Esophagus squamous epithelium (tissue), 5 donors: ENCODE data around the gene TMEM236. TPM values are rescaled to one million over a fixed set of nuclear protein-coding genes. Genes with fewer than 3 reads are reported as not detected.
"Not testable (repeated sequence)": the region's sequence is repeated elsewhere in the genome, so short reads cannot be mapped to it uniquely, and the experiment has no call there.

Source experiments
- DNase-seq: peaks from one replicate; lab custom pipeline; 2025; lab: John Stamatoyannopoulos, UW
- H3K27ac ChIP-seq, 4 donors: fragments of 200-600 bp; sonication (generic); one replicate each; pipeline ENCODE4 v1.5.1; 2016 to 2019; ENCODE audit warnings: mild to moderate bottlenecking in 1 of 4
- H3K27me3 ChIP-seq, 4 donors: fragments of 200-600 bp; sonication (generic); 1 replicate in 3 of 4; 2 replicates in 1 of 4; pipeline versions ENCODE4 v1.5.1 to v1.6.0; 2017 to 2021; ENCODE audit warnings: antibody characterized with exemption in 1 of 4
- H3K36me3 ChIP-seq, 3 donors: fragments of 200-600 bp; sonication (generic); one replicate each; pipeline ENCODE4 v1.5.1; 2016 to 2019
- H3K4me1 ChIP-seq, 3 donors: fragments of 200-600 bp; sonication (generic); one replicate each; pipeline ENCODE4 v1.5.1; 2017 to 2019
- H3K4me3 ChIP-seq, 4 donors: fragments of 200-600 bp; sonication (generic); 1 replicate in 3 of 4; 2 replicates in 1 of 4; pipeline ENCODE4 v1.5.1; 2016 to 2019; ENCODE audit warnings: mild to moderate bottlenecking in 2 of 4, moderate library complexity in 1 of 4
- H3K9me3 ChIP-seq, 3 donors: fragments of 200-600 bp; sonication (generic); one replicate each; pipeline ENCODE4 v1.5.1; 2016 to 2019
- CTCF ChIP-seq, 6 experiments: fragments of 450-650 bp in 4 of 6; fragments of 200-600 bp in 2 of 6; sonication (generic) in 2 of 6; IDR thresholded peaks; one replicate each; pipeline ENCODE4 v1.5.1; 2016 to 2019; ENCODE audit warnings: antibody characterized with exemption in 6 of 6, mild to moderate bottlenecking in 4 of 6, moderate library complexity in 4 of 6
- POLR2A ChIP-seq, 4 donors: fragments of 450-650 bp; IDR thresholded peaks; one replicate each; pipeline ENCODE4 v1.6.1; 2017; ENCODE audit warnings: antibody characterized with exemption in 4 of 4, mild to moderate bottlenecking in 4 of 4, moderate library complexity in 3 of 4
- WGBS, 2 donors: methylation state at CpG; one replicate each; pipeline ENCODE4 v1.1.5; 2018; 5-methylcytosine and 5-hydroxymethylcytosine counted together
- intact Hi-C: fragments of 100-400 bp; cut with DNase I; formaldehyde crosslinking; loops from one replicate; pipeline ENCODE4 v1.15.0; 2022
- total RNA-seq, 4 donors: library from RNA; depleted of rRNA; stranded (reverse); fragments of >200 nt; gene quantifications; one replicate each; pipeline ENCODE4 v1.1.0, GENCODE V29; 2016
- donor health status: DM: yes; HTN: yes; CAD: no.

Gene TMEM236
- total RNA-seq, 4 donors from 2014 or later = 0.04 to 0.76 (median 0.15) TPM

GRCh38 chr10:17712053-17712452 lies 39.9 kb upstream of the TMEM236 start:
- no peak for TF ChIP-seq POLR2A (IDR thresholded peaks at IDR 0.05)
- TF ChIP-seq CTCF (IDR thresholded peaks at IDR 0.05) = no peak
- Histone ChIP-seq H3K36me3 (peaks cover 0 to 99% (median 21%) of the 10 kb centered on the region in 3 donors), H3K27ac (no peak overlapping the region), H3K27me3 (no peaks in the 10 kb centered on the region), H3K4me3 (no peak overlapping the region), H3K4me1 (no peaks in the 10 kb centered on the region), H3K9me3 (no peaks in the 10 kb centered on the region)
- no peak for DNase-seq
- 88 to 95% methylated on average over 5 of the region's 5 CpGs for WGBS, 2 donors
- intact Hi-C loops = no loop called here

- no peaks in the 10 kb centered on the region for H3K4me1 ChIP-seq
- intact Hi-C loops = no loop called here
- WGBS, 2 donors = 84 to 86% methylated on average over 18 of the region's 18 CpGs
- peaks cover 0 to 99% (median 21%) of the 10 kb centered on the region in 3 donors for H3K36me3 ChIP-seq
- no peaks in the 10 kb centered on the region for H3K27me3 ChIP-seq
- no peak for DNase-seq
- no peak overlapping the region for H3K27ac ChIP-seq
- no peaks in the 10 kb centered on the region for H3K9me3 ChIP-seq
- peak overlapping the region in 1 of 4 donors; percentile 4 for H3K4me3 ChIP-seq
- no peak for TF ChIP-seq POLR2A (IDR thresholded peaks at IDR 0.05)
Measured at GRCh38 chr10:17712717-17713471, 39.1 kb upstream of the TMEM236 start.

GRCh38 chr10:17713758-17714157 lies 38.2 kb upstream of the TMEM236 start:
- H3K4me3 ChIP-seq = no peak overlapping the region
- H3K27ac ChIP-seq = no peak overlapping the region
- no peak for DNase-seq
- no peak for TF ChIP-seq CTCF (IDR thresholded peaks at IDR 0.05)
- TF ChIP-seq POLR2A (IDR thresholded peaks at IDR 0.05) = no peak
- no peaks in the 10 kb centered on the region for H3K4me1 ChIP-seq
- peaks cover 0 to 91% (median 21%) of the 10 kb centered on the region in 3 donors for H3K36me3 ChIP-seq
- whole genome bisulfite sequencing, 2 donors = 92 to 96% methylated on average over 6 to 10 of the region's 10 CpGs
- H3K27me3 ChIP-seq = no peaks in the 10 kb centered on the region
- no peaks in the 10 kb centered on the region for H3K9me3 ChIP-seq
- intact Hi-C loops = no loop called here

GRCh38 chr10:17716161-17716560 lies 35.8 kb upstream of the TMEM236 start:
- H3K36me3 ChIP-seq = peaks cover 0 to 67% (median 18%) of the 10 kb centered on the region in 3 donors
- TF ChIP-seq POLR2A (IDR thresholded peaks at IDR 0.05) = no peak
- TF ChIP-seq CTCF (IDR thresholded peaks at IDR 0.05) = no peak
- no peak overlapping the region for H3K27ac ChIP-seq
- intact Hi-C loops = no loop called here
- H3K4me1 ChIP-seq = no peaks in the 10 kb centered on the region
- no peak for DNase-seq
- WGBS, 2 donors = 80 to 82% methylated on average over 4 of the region's 4 CpGs
- H3K4me3 ChIP-seq = no peak overlapping the region
- H3K27me3 ChIP-seq = no peaks in the 10 kb centered on the region
- H3K9me3 ChIP-seq = no peaks in the 10 kb centered on the region

- H3K4me1 ChIP-seq, intact Hi-C loops, H3K9me3 ChIP-seq, H3K27ac ChIP-seq, DNase-seq, H3K27me3 ChIP-seq, H3K4me3 ChIP-seq: not testable (repeated sequence)
- 95 to 96% methylated on average over 4 to 5 of the region's 25 CpGs for WGBS, 2 donors
- H3K36me3 ChIP-seq = peaks cover 0 to 24% (median 0%) of the 10 kb centered on the region in 3 donors
Measured at GRCh38 chr10:17722317-17723014, 29.5 kb upstream of the TMEM236 start.

- intact Hi-C loops = no loop called here
- Histone ChIP-seq H3K4me3 (no peak overlapping the region), H3K27ac (no peak overlapping the region), H3K9me3 (no peaks in the 10 kb centered on the region), H3K27me3 (no peaks in the 10 kb centered on the region), H3K4me1 (no peaks in the 10 kb centered on the region), H3K36me3 (peaks cover 0 to 19% (median 0%) of the 10 kb centered on the region in 3 donors)
- WGBS, 2 donors = 79 to 81% methylated on average over 7 of the region's 7 CpGs
- TF ChIP-seq POLR2A (IDR thresholded peaks at IDR 0.05) (no peak), CTCF (IDR thresholded peaks at IDR 0.05) (no peak)
- DNase-seq = no peak
Measured at GRCh38 chr10:17725703-17726102, 26.3 kb upstream of the TMEM236 start.
